ENCODE measurements around the gene CCDC106. TPM values are rescaled to one million over a fixed set of nuclear protein-coding genes. Genes with fewer than 3 reads are reported as not detected.

The CCDC106 gene
- polyA plus RNA-seq, 1 donor (not counting 4 experiments of a cell fraction or from before 2014, with no cell fraction given), result 3.1 TPM

DNA sequence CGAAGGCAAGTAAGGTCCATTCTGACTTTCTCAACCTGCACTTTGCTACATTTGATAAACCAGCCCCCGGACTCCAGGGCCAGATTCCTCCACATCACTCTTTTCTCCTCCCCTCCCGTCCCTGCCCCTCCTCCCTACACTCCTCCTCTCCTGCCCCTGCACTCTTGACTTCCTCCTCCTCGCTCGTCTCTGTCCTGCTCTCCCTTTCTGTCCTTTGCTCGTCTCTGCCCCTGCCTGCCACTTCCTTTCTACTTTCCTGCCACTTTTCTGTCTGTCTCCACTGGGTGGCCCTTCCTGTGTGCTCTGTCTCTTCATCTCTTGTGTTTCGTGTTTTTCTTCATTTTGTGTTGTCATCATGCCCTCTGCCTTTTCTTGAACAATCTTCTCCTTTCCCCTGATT is 13.8 kb downstream of the CCDC106 start:
- Histone ChIP-seq H3K36me3 (ENCODE audit: control insufficient read depth in 2 of 2, extremely low read depth in 1 of 2, insufficient read depth in 2 of 2, low read length in 2 of 2) (peaks cover 56 to 59% of the 10 kb centered on the region in 2 experiments), H3K4me1 (ENCODE audit: control insufficient read depth, extremely low read depth, insufficient read depth, low read length) (peaks cover 12% of the 10 kb centered on the region), H3K9me1 (ENCODE audit: control insufficient read depth, extremely low read depth, insufficient read depth, low read length) (no peaks in the 10 kb centered on the region), H2AFZ (ENCODE audit: control insufficient read depth, low read length) (no peak overlapping the region), H3K27ac (ENCODE audit: control insufficient read depth, insufficient read depth, low read length) (no peak overlapping the region), H3K4me3 (ENCODE audit: control insufficient read depth in 2 of 3, extremely low read depth in 1 of 3, insufficient read depth in 2 of 3, low read depth in 1 of 3, low read length in 3 of 3) (no peak overlapping the region), H3K9ac (ENCODE audit: control insufficient read depth, extremely low read depth, insufficient read depth, low read length) (no peak overlapping the region), H4K20me1 (ENCODE audit: control insufficient read depth, extremely low read depth, insufficient read depth, low read length) (peaks cover 44% of the 10 kb centered on the region), H3K9me3 (ENCODE audit: control insufficient read depth, low read depth, low read length) (no peaks in the 10 kb centered on the region), H3K79me2 (ENCODE audit: control insufficient read depth, insufficient read depth, low read length) (peaks cover 93% of the 10 kb centered on the region), H3K4me2 (ENCODE audit: control insufficient read depth, extremely low read depth, insufficient read depth, low read depth, low read length) (no peak overlapping the region), H3K27me3 (ENCODE audit: control insufficient read depth, extremely low read depth, insufficient read depth, low read length) (no peaks in the 10 kb centered on the region)
- DNase-seq (ENCODE audit: low read depth, low spot score) (no peak), FAIRE-seq (no peak)
- dilution Hi-C loops (cut with MboI; ENCODE audit: extremely low pct_ligation_motif_present, low sequenced_read_pairs), result no loop called here
- TF ChIP-seq, protein P1, sequence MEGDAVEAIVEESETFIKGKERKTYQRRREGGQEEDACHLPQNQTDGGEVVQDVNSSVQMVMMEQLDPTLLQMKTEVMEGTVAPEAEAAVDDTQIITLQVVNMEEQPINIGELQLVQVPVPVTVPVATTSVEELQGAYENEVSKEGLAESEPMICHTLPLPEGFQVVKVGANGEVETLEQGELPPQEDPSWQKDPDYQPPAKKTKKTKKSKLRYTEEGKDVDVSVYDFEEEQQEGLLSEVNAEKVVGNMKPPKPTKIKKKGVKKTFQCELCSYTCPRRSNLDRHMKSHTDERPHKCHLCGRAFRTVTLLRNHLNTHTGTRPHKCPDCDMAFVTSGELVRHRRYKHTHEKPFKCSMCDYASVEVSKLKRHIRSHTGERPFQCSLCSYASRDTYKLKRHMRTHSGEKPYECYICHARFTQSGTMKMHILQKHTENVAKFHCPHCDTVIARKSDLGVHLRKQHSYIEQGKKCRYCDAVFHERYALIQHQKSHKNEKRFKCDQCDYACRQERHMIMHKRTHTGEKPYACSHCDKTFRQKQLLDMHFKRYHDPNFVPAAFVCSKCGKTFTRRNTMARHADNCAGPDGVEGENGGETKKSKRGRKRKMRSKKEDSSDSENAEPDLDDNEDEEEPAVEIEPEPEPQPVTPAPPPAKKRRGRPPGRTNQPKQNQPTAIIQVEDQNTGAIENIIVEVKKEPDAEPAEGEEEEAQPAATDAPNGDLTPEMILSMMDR (optimal IDR thresholded peaks at IDR 0.05 in 1 of 3, IDR thresholded peaks at IDR 0.05 in 1 of 3, conservative IDR thresholded peaks at IDR 0.05 in 1 of 3; ENCODE audit: extremely low read depth in 1 of 3, insufficient read depth in 2 of 3, low read length in 3 of 3), result no peak
- no peak for TF ChIP-seq EZH2 (IDR thresholded peaks at IDR 0.05; ENCODE audit: low read length)

DNA sequence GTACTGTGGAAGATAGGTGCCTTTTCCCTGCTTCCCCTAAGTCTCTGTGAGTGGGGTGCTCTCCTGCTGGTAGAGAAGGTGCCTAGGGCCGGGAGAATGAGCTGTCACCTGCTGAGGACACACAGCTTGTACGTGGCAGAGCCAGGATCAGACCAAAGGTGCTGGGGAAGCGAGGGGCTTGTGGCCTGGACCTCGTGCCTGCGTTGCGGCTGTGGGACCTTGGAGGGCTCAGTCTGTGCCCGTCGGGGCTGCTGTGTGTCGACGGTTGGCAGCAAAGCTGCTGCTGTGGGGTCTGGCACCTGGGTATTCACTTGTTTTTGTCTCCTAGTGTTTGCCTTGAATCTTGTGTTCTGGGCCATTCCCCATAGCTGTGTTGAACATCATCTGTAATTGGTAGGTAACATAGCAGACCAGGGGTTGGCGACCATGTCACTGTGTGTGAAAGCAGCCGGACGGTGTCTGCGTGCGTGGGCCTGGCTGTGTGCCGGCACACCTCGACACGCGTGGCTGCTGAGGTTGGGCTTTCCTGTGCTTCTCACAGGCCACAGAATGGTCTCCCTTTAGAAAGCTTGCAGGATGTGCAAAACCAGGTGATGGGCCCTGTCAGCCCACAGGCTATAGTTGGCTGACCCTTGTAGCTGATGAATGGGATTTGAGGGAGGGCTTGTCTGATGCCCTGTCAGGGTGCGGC is 16.0 kb downstream of the CCDC106 start:
- no peak overlapping the region for H3K9ac ChIP-seq (ENCODE audit: control insufficient read depth, extremely low read depth, insufficient read depth, low read length)
- FAIRE-seq (no peak), DNase-seq (ENCODE audit: low read depth, low spot score) (no peak)
- no peak overlapping the region for H3K27ac ChIP-seq (ENCODE audit: control insufficient read depth, insufficient read depth, low read length)
- dilution Hi-C loops (cut with MboI; ENCODE audit: extremely low pct_ligation_motif_present, low sequenced_read_pairs), result no loop called here
- H3K79me2 ChIP-seq (ENCODE audit: control insufficient read depth, insufficient read depth, low read length), result peaks cover 93% of the 10 kb centered on the region
- H2AFZ ChIP-seq (ENCODE audit: control insufficient read depth, low read length), result no peak overlapping the region
- no peak overlapping the region for H3K4me3 ChIP-seq (ENCODE audit: control insufficient read depth in 2 of 3, extremely low read depth in 1 of 3, insufficient read depth in 2 of 3, low read depth in 1 of 3, low read length in 3 of 3)
- H3K4me2 ChIP-seq (ENCODE audit: control insufficient read depth, extremely low read depth, insufficient read depth, low read depth, low read length), result no peak overlapping the region
- peaks cover 37% of the 10 kb centered on the region for H4K20me1 ChIP-seq (ENCODE audit: control insufficient read depth, extremely low read depth, insufficient read depth, low read length)
- peaks cover 2% of the 10 kb centered on the region for H3K9me1 ChIP-seq (ENCODE audit: control insufficient read depth, extremely low read depth, insufficient read depth, low read length)
- H3K27me3 ChIP-seq (ENCODE audit: control insufficient read depth, extremely low read depth, insufficient read depth, low read length), result no peaks in the 10 kb centered on the region
- TF ChIP-seq, protein P1 (optimal IDR thresholded peaks at IDR 0.05 in 1 of 3, IDR thresholded peaks at IDR 0.05 in 1 of 3, conservative IDR thresholded peaks at IDR 0.05 in 1 of 3; ENCODE audit: extremely low read depth in 1 of 3, insufficient read depth in 2 of 3, low read length in 3 of 3), result no peak
- TF ChIP-seq EZH2 (IDR thresholded peaks at IDR 0.05; ENCODE audit: low read length), result no peak
- H3K4me1 ChIP-seq (ENCODE audit: control insufficient read depth, extremely low read depth, insufficient read depth, low read length), result peaks cover 9% of the 10 kb centered on the region
- H3K36me3 ChIP-seq (ENCODE audit: control insufficient read depth in 2 of 2, extremely low read depth in 1 of 2, insufficient read depth in 2 of 2, low read length in 2 of 2), result peaks cover 63 to 70% of the 10 kb centered on the region in 2 experiments
- no peaks in the 10 kb centered on the region for H3K9me3 ChIP-seq (ENCODE audit: control insufficient read depth, low read depth, low read length)

Data from keratinocyte (primary cell).